H9 (cell line): ENCODE results near the gene SLC25A40. TPM values are rescaled to one million over a fixed set of nuclear protein-coding genes. Genes with fewer than 3 reads are reported as not detected.
A peak's percentile ranks its signal among the peaks of the same experiment; 100 is the strongest.

Experiments used
- DNase-seq: peaks from one replicate; pipeline ENCODE4 v3.0.0-alpha.2; 2017
- H2AFZ ChIP-seq: one replicate; pipeline ENCODE4 v1.6.1; 2013; ENCODE audit warnings: mild to moderate bottlenecking, low read length, control low read depth, moderate library complexity
- H2AK5ac ChIP-seq: 2 replicates; pipeline ENCODE4 v1.6.1; 2013; ENCODE audit warnings: low read length, control low read depth, mixed read lengths; ENCODE audit not compliant: insufficient read length
- H2BK120ac ChIP-seq: one replicate; pipeline ENCODE4 v1.6.1; 2013; ENCODE audit warnings: low read depth, mild to moderate bottlenecking, low read length, control low read depth, inconsistent platforms; ENCODE audit not compliant: poor library complexity, severe bottlenecking
- H2BK12ac ChIP-seq: 2 replicates; pipeline ENCODE4 v1.6.1; 2013; ENCODE audit warnings: low read length, control low read depth, mixed read lengths, low read depth; ENCODE audit not compliant: insufficient read length
- H2BK15ac ChIP-seq: 2 replicates; pipeline ENCODE4 v1.6.1; 2013; ENCODE audit warnings: low read depth, low read length, control low read depth
- H2BK20ac ChIP-seq: one replicate; pipeline ENCODE4 v1.6.1; 2013; ENCODE audit warnings: low read depth, mild to moderate bottlenecking, low read length, control low read depth, inconsistent platforms; ENCODE audit not compliant: poor library complexity, severe bottlenecking
- H2BK5ac ChIP-seq: 2 replicates; pipeline ENCODE4 v1.6.1; 2013; ENCODE audit warnings: low read length, control low read depth, mixed read lengths; ENCODE audit not compliant: insufficient read length
- H3K14ac ChIP-seq: 2 replicates; pipeline ENCODE4 v1.6.1; 2013; ENCODE audit warnings: low read length, control low read depth; ENCODE audit not compliant: insufficient read depth
- H3K18ac ChIP-seq: 2 replicates; pipeline ENCODE4 v1.6.1; 2013; ENCODE audit warnings: low read depth, mild to moderate bottlenecking, mixed read lengths, low read length, control low read depth; ENCODE audit not compliant: insufficient read length
- H3K23ac ChIP-seq: 2 replicates; pipeline ENCODE4 v1.6.1; 2013; ENCODE audit warnings: low read length, control low read depth, mixed read lengths, low read depth; ENCODE audit not compliant: insufficient read length
- H3K23me2 ChIP-seq: 2 replicates; pipeline ENCODE4 v1.6.1; 2013; ENCODE audit warnings: low read depth, mild to moderate bottlenecking, mixed read lengths, low read length, control low read depth; ENCODE audit not compliant: insufficient read length, poor library complexity, severe bottlenecking
- H3K27ac ChIP-seq: 2 replicates; pipeline ENCODE4 v1.5.1; 2013; ENCODE audit warnings: low read length, control low read depth, mixed read lengths, low read depth; ENCODE audit not compliant: insufficient read length
- H3K27me3 ChIP-seq: 2 replicates; pipeline ENCODE4 v1.6.1; 2013; ENCODE audit warnings: low read length, control low read depth, inconsistent platforms; ENCODE audit not compliant: insufficient read depth
- H3K4ac ChIP-seq: 2 replicates; pipeline ENCODE4 v1.6.1; 2013; ENCODE audit warnings: low read depth, mild to moderate bottlenecking, control low read depth, inconsistent platforms, low read length, moderate library complexity
- H3K4me1 ChIP-seq: 2 replicates; pipeline ENCODE4 v1.6.1; 2013; ENCODE audit warnings: low read length, control low read depth, inconsistent platforms; ENCODE audit not compliant: insufficient read depth
- H3K4me2 ChIP-seq: 2 replicates; pipeline ENCODE4 v1.6.1; 2013; ENCODE audit warnings: low read length, control low read depth, mixed read lengths; ENCODE audit not compliant: insufficient read length, insufficient read depth
- H3K56ac ChIP-seq: 2 replicates; pipeline ENCODE4 v1.6.1; 2013; ENCODE audit warnings: low read depth, mild to moderate bottlenecking, mixed read lengths, low read length, control low read depth; ENCODE audit not compliant: insufficient read length
- H3K79me1 ChIP-seq: 2 replicates; pipeline ENCODE4 v1.6.1; 2013; ENCODE audit warnings: low read depth, mild to moderate bottlenecking, moderate library complexity, low read length, control low read depth, inconsistent platforms; ENCODE audit not compliant: insufficient read depth, poor library complexity, severe bottlenecking
- H3K79me2 ChIP-seq: 2 replicates; pipeline ENCODE4 v1.6.1; 2013; ENCODE audit warnings: low read length, control low read depth, inconsistent platforms; ENCODE audit not compliant: insufficient read depth
- H3K9ac ChIP-seq: 2 replicates; pipeline ENCODE4 v1.6.1; 2013; ENCODE audit warnings: low read length, control low read depth, mixed read lengths; ENCODE audit not compliant: insufficient read length; ENCODE audit errors: extremely low read depth
- H3K9me3 ChIP-seq: one replicate; pipeline ENCODE4 v1.6.1; 2013; ENCODE audit warnings: low read depth, low read length, inconsistent platforms; ENCODE audit not compliant: control insufficient read depth
- H3T11ph ChIP-seq: one replicate; pipeline ENCODE4 v1.6.1; 2013; ENCODE audit warnings: mild to moderate bottlenecking, low read length, control low read depth, inconsistent platforms
- H4K20me1 ChIP-seq: one replicate; pipeline ENCODE4 v1.6.1; 2013; ENCODE audit not compliant: control insufficient read depth, insufficient read length, insufficient read depth
- H4K5ac ChIP-seq: 2 replicates; pipeline ENCODE4 v1.6.1; 2013; ENCODE audit warnings: low read depth, mild to moderate bottlenecking, mixed read lengths, low read length, control low read depth; ENCODE audit not compliant: insufficient read length
- H4K8ac ChIP-seq: replicated peaks from 2 replicates; pipeline ENCODE4 v1.6.1; 2013; ENCODE audit warnings: low read length, control low read depth, mixed read lengths, low read depth; ENCODE audit not compliant: insufficient read length
- H4K91ac ChIP-seq: 2 replicates; pipeline ENCODE4 v1.6.1; 2013; ENCODE audit warnings: low read depth, mild to moderate bottlenecking, moderate library complexity, mixed read lengths, low read length, control low read depth; ENCODE audit not compliant: insufficient read length
- H3K27ac Mint-ChIP-seq, 3 experiments: 2 replicates in 2 of 3; 3 replicates in 1 of 3; pipeline ENCODE4 v1.8.0; 2020 to 2021; ENCODE audit warnings: mixed read lengths in 3 of 3, mild to moderate bottlenecking in 1 of 3, moderate library complexity in 1 of 3
- H3K27me3 Mint-ChIP-seq: 2 replicates; pipeline ENCODE4 v1.8.0; 2021; ENCODE audit warnings: low read depth, mild to moderate bottlenecking, moderate library complexity, mixed read lengths
- H3K36me3 Mint-ChIP-seq, 3 experiments: 2 replicates in 2 of 3; 3 replicates in 1 of 3; pipeline ENCODE4 v1.8.0; 2020 to 2021; ENCODE audit warnings: low read depth in 3 of 3, mixed read lengths in 3 of 3; ENCODE audit not compliant: insufficient read depth in 1 of 3
- H3K4me1 Mint-ChIP-seq, 2 experiments: 2 replicates each; pipeline ENCODE4 v1.8.0; 2020; ENCODE audit warnings: mixed read lengths in 2 of 2
- H3K4me3 Mint-ChIP-seq, 2 experiments: 2 replicates in 1 of 2; 3 replicates in 1 of 2; pipeline ENCODE4 v1.8.0; 2020 to 2021; ENCODE audit warnings: mild to moderate bottlenecking in 2 of 2, mixed read lengths in 2 of 2, moderate library complexity in 1 of 2
- H3K9me3 Mint-ChIP-seq, 2 experiments: 2 replicates in 1 of 2; 3 replicates in 1 of 2; pipeline ENCODE4 v1.8.0; 2020; ENCODE audit warnings: mild to moderate bottlenecking in 2 of 2, mixed read lengths in 2 of 2, moderate library complexity in 1 of 2
- WGBS: extraction: QIAGEN DNeasy Blood & Tissue Kit; methylation state at CpG from one replicate; pipeline ENCODE4 v1.1.7; 2013; ENCODE audit warnings: missing lambda C conversion rate, low lambda C conversion rate, mixed read lengths; ENCODE audit not compliant: insufficient read length; ENCODE audit errors: extremely low coverage; 5-methylcytosine and 5-hydroxymethylcytosine counted together
- total RNA-seq: library from RNA; stranded (reverse); gene quantifications from 2 replicates; pipeline ENCODE4 v1.2.1, GENCODE V29; 2021
- TF ChIP-seq, protein P1 (sequence below): fragments of 200-600 bp; sonication (generic); conservative IDR thresholded peaks from 3 replicates; pipeline ENCODE4 v1.8.0; 2021; ENCODE audit warnings: antibody characterized with exemption, mild to moderate bottlenecking

Gene SLC25A40
- total RNA-seq, 1 experiment from 2014 or later = 10.4 TPM

DNA sequence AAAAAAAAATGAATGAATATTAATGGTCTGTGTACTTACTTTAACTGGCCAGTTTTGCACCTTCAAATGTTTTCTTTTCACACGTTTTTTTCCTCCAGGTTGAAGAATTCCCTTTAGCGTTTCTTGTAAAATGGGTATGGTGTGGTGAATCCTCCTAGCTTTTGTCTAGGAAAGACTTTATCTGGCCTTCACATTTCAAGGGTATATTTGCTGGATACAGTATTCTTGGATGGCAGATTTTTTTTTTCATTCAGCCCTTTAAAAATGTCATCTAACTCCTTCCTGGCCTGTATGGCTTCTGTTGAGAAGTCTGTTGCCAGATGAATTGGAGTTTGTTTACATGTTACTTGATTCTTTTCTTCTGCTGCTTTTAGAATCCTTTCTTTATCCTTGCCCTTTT is 10.1 kb downstream of the SLC25A40 start:
- H3K4me2 ChIP-seq = no peak overlapping the region
- no peaks in the 10 kb centered on the region for H3K27me3 ChIP-seq
- WGBS = no CpG with 5 or more reads among the region's 2 CpGs
- no peaks in the 10 kb centered on the region; the same call in 1 of the 2 replicates for H3K4me1 ChIP-seq
- H3K14ac ChIP-seq = no peak overlapping the region
- H2BK12ac ChIP-seq = no peak overlapping the region
- H3T11ph ChIP-seq = no peak overlapping the region
- no peak overlapping the region for H3K27ac ChIP-seq
- H3K27me3 Mint-ChIP-seq = no peaks in the 10 kb centered on the region; the same call in 1 of the 2 replicates
- no peak overlapping the region for H3K56ac ChIP-seq
- H3K23ac ChIP-seq = no peak overlapping the region
- H2AK5ac ChIP-seq = no peak overlapping the region
- no peak overlapping the region for H4K5ac ChIP-seq
- H3K36me3 Mint-ChIP-seq = peaks cover 41 to 72% (median 65%) of the 10 kb centered on the region in 3 experiments
- H4K8ac ChIP-seq = no peak overlapping the region
- H3K4me1 Mint-ChIP-seq = peaks cover 6 to 9% of the 10 kb centered on the region in 2 experiments; a peak in 3 of 4 replicates
- peak overlapping the region in 1 of 3 experiments; percentile 22; a peak in 1 of 7 replicates for H3K27ac Mint-ChIP-seq
- no peaks in the 10 kb centered on the region for H3K23me2 ChIP-seq
- no peaks in the 10 kb centered on the region; the same call in 1 of the 2 replicates for H3K79me2 ChIP-seq
- no peak overlapping the region for H2BK15ac ChIP-seq
- DNase-seq = no peak
- TF ChIP-seq, protein P1, sequence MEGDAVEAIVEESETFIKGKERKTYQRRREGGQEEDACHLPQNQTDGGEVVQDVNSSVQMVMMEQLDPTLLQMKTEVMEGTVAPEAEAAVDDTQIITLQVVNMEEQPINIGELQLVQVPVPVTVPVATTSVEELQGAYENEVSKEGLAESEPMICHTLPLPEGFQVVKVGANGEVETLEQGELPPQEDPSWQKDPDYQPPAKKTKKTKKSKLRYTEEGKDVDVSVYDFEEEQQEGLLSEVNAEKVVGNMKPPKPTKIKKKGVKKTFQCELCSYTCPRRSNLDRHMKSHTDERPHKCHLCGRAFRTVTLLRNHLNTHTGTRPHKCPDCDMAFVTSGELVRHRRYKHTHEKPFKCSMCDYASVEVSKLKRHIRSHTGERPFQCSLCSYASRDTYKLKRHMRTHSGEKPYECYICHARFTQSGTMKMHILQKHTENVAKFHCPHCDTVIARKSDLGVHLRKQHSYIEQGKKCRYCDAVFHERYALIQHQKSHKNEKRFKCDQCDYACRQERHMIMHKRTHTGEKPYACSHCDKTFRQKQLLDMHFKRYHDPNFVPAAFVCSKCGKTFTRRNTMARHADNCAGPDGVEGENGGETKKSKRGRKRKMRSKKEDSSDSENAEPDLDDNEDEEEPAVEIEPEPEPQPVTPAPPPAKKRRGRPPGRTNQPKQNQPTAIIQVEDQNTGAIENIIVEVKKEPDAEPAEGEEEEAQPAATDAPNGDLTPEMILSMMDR = no peak
- H4K20me1 ChIP-seq = no peaks in the 10 kb centered on the region
- H3K79me1 ChIP-seq = peaks cover 7% of the 10 kb centered on the region
- H2BK120ac ChIP-seq = no peak overlapping the region
- peaks cover 34% of the 10 kb centered on the region in 2 experiments for H3K9me3 Mint-ChIP-seq
- H3K18ac ChIP-seq = no peak overlapping the region
- H2BK5ac ChIP-seq = no peak overlapping the region
- no peak overlapping the region for H3K4ac ChIP-seq
- no peak overlapping the region for H2AFZ ChIP-seq
- H3K4me3 Mint-ChIP-seq = no peak overlapping the region
- no peak overlapping the region for H3K9ac ChIP-seq
- no peak overlapping the region for H4K91ac ChIP-seq
- H2BK20ac ChIP-seq = no peak overlapping the region
- H3K9me3 ChIP-seq = no peaks in the 10 kb centered on the region
